Loucy (cell line): ENCODE results near the gene C1orf56.
A peak's percentile ranks its signal among the peaks of the same experiment; 100 is the strongest.

Source experiments
- H2AFZ ChIP-seq: fragments of 200-600 bp; sonication (generic); 2 replicates; pipeline ENCODE4 v1.6.0; 2016; ENCODE audit warnings: antibody characterized with exemption, mild to moderate bottlenecking, low read length, moderate library complexity
- H3F3A ChIP-seq: fragments of 200-600 bp; 2 replicates; pipeline ENCODE4 v1.6.0; 2016; ENCODE audit warnings: antibody characterized with exemption, low read depth, mild to moderate bottlenecking
- H3K27me3 ChIP-seq: fragments of 200-600 bp; sonication (generic); 2 replicates; pipeline ENCODE4 v1.6.1; 2014; ENCODE audit warnings: low read length, mild to moderate bottlenecking; ENCODE audit not compliant: insufficient read depth, poor library complexity, severe bottlenecking
- H3K36me3 ChIP-seq: fragments of 200-600 bp; sonication (generic); 2 replicates; pipeline ENCODE4 v1.6.1; 2016; ENCODE audit warnings: low read length; ENCODE audit not compliant: insufficient read depth
- H3K4me1 ChIP-seq: fragments of 200-600 bp; sonication (generic); 2 replicates; pipeline ENCODE4 v1.5.1; 2014; ENCODE audit warnings: low read length, mild to moderate bottlenecking; ENCODE audit not compliant: insufficient read depth, poor library complexity, severe bottlenecking
- H3K4me2 ChIP-seq: fragments of 200-600 bp; sonication (generic); 2 replicates; pipeline ENCODE4 v1.6.0; 2014; ENCODE audit warnings: antibody characterized with exemption, low read length, low read depth, mild to moderate bottlenecking; ENCODE audit not compliant: poor library complexity, severe bottlenecking
- H3K4me3 ChIP-seq: fragments of 200-600 bp; sonication (generic); 2 replicates; pipeline ENCODE4 v1.5.1; 2014; ENCODE audit warnings: low read length, mild to moderate bottlenecking, mixed read lengths; ENCODE audit not compliant: poor library complexity, severe bottlenecking
- H3K79me2 ChIP-seq: fragments of 200-600 bp; sonication (generic); 2 replicates; pipeline ENCODE4 v1.6.1; 2014; ENCODE audit warnings: low read length; ENCODE audit not compliant: insufficient read depth
- H3K9ac ChIP-seq: fragments of 200-600 bp; sonication (generic); 2 replicates; pipeline ENCODE4 v1.6.0; 2014; ENCODE audit warnings: mild to moderate bottlenecking, low read depth, low read length, moderate library complexity; ENCODE audit not compliant: poor library complexity, severe bottlenecking
- H3K9me2 ChIP-seq: fragments of 200-600 bp; sonication (generic); replicated peaks from 2 replicates; pipeline ENCODE4 v1.6.1; 2016; ENCODE audit warnings: low read depth, low read length, mixed read lengths
- H3K9me3 ChIP-seq: fragments of 200-600 bp; sonication (generic); 2 replicates; pipeline ENCODE4 v1.6.1; 2014; ENCODE audit warnings: mild to moderate bottlenecking, antibody characterized with exemption, low read length, low read depth; ENCODE audit not compliant: insufficient read depth
- H4K20me1 ChIP-seq: fragments of 200-600 bp; sonication (generic); 2 replicates; pipeline ENCODE4 v1.6.0; 2014; ENCODE audit warnings: antibody characterized with exemption, low read length, mild to moderate bottlenecking; ENCODE audit not compliant: insufficient read depth, poor library complexity, severe bottlenecking
- EZH2phosphoT487 ChIP-seq: fragments of 200-600 bp; IDR thresholded peaks from 2 replicates; pipeline ENCODE4 v1.6.1; 2018; ENCODE audit warnings: antibody characterized with exemption, mild to moderate bottlenecking, moderate library complexity, borderline replicate concordance
- TF ChIP-seq, protein P1 (sequence below): fragments of 200-600 bp; sonication (generic); conservative IDR thresholded peaks from 2 replicates; pipeline ENCODE4 v1.5.1; 2014; ENCODE audit warnings: mild to moderate bottlenecking, antibody characterized with exemption, low read length

Gene C1orf56, protein sequence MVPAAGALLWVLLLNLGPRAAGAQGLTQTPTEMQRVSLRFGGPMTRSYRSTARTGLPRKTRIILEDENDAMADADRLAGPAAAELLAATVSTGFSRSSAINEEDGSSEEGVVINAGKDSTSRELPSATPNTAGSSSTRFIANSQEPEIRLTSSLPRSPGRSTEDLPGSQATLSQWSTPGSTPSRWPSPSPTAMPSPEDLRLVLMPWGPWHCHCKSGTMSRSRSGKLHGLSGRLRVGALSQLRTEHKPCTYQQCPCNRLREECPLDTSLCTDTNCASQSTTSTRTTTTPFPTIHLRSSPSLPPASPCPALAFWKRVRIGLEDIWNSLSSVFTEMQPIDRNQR

DNA sequence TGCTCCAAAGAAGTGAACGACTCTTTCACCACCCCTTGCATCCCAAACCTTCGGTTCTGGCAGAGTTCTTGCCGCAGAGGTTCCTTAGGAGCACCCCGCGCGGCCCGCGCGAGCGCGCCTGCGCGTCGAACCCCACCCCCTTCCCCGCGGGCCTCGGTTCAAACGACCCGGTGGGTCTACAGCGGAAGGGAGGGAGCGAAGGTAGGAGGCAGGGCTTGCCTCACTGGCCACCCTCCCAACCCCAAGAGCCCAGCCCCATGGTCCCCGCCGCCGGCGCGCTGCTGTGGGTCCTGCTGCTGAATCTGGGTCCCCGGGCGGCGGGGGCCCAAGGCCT lies at the start of gene C1orf56:
Gene C1orf56, plus strand, starts transcription at position 161 of the 334 bp plus-strand sequence. Its CDS starts 97 bp downstream, at position 258.
- H3K9me3 ChIP-seq, result no peaks in the 10 kb centered on the region
- H3K9ac ChIP-seq, result peak within 1 kb of the TSS; percentile 88
- H3K79me2 ChIP-seq, result 0 out of 2 replicates have a peak, but pooled peaks cover 4% of the 10 kb centered on the region
- peaks cover 13% of the 10 kb centered on the region for H3K4me1 ChIP-seq
- no peaks in the 10 kb centered on the region for H4K20me1 ChIP-seq
- H3K27me3 ChIP-seq, result no peaks in the 10 kb centered on the region
- peak within 1 kb of the TSS; percentile 90 for H3K4me2 ChIP-seq
- H2AFZ ChIP-seq, result peak within 1 kb of the TSS; percentile 98
- no peaks in the 10 kb centered on the region for H3K9me2 ChIP-seq
- peaks cover 3% of the 10 kb centered on the region; the same call in 1 of the 2 replicates for H3F3A ChIP-seq
- TF ChIP-seq, protein P1, sequence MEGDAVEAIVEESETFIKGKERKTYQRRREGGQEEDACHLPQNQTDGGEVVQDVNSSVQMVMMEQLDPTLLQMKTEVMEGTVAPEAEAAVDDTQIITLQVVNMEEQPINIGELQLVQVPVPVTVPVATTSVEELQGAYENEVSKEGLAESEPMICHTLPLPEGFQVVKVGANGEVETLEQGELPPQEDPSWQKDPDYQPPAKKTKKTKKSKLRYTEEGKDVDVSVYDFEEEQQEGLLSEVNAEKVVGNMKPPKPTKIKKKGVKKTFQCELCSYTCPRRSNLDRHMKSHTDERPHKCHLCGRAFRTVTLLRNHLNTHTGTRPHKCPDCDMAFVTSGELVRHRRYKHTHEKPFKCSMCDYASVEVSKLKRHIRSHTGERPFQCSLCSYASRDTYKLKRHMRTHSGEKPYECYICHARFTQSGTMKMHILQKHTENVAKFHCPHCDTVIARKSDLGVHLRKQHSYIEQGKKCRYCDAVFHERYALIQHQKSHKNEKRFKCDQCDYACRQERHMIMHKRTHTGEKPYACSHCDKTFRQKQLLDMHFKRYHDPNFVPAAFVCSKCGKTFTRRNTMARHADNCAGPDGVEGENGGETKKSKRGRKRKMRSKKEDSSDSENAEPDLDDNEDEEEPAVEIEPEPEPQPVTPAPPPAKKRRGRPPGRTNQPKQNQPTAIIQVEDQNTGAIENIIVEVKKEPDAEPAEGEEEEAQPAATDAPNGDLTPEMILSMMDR, result no peak
- no peak for TF ChIP-seq EZH2phosphoT487
- peak within 1 kb of the TSS; percentile 91 for H3K4me3 ChIP-seq
- H3K36me3 ChIP-seq, result peaks cover 5% of the 10 kb centered on the region; the same call in 1 of the 2 replicates

DNA sequence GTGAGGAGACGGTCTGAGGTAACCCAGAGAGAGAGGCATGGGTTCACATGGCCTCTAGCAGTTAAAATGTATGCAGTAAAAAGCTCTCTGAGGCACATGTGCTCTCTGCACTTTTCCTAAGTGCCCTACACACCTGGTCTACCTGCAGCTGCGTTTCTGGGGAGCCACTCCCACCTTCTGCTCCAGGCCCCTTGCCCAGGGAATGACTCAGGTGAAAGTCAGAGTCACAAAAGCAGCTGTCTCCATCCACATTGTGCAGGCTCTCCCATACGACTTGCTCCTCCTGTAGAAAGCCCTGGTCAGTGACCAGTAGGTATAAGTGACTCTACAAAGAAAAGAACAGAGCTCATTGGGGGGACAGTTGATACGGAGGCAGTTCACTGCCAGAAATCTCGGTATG lies 49.6 kb upstream of the C1orf56 start:
- Histone ChIP-seq H3K4me1 (peaks cover 12% of the 10 kb centered on the region), H3K9ac (no peak overlapping the region), H3K4me2 (no peak overlapping the region), H3K79me2 (0 out of 2 replicates have a peak, but pooled peaks cover 4% of the 10 kb centered on the region), H2AFZ (no peak overlapping the region), H3K9me3 (no peaks in the 10 kb centered on the region), H4K20me1 (no peaks in the 10 kb centered on the region), H3K4me3 (no peak overlapping the region), H3F3A (no peaks in the 10 kb centered on the region), H3K36me3 (no peaks in the 10 kb centered on the region), H3K27me3 (no peaks in the 10 kb centered on the region), H3K9me2 (no peaks in the 10 kb centered on the region)
- TF ChIP-seq, protein P1, result no peak
- no peak for TF ChIP-seq EZH2phosphoT487

DNA sequence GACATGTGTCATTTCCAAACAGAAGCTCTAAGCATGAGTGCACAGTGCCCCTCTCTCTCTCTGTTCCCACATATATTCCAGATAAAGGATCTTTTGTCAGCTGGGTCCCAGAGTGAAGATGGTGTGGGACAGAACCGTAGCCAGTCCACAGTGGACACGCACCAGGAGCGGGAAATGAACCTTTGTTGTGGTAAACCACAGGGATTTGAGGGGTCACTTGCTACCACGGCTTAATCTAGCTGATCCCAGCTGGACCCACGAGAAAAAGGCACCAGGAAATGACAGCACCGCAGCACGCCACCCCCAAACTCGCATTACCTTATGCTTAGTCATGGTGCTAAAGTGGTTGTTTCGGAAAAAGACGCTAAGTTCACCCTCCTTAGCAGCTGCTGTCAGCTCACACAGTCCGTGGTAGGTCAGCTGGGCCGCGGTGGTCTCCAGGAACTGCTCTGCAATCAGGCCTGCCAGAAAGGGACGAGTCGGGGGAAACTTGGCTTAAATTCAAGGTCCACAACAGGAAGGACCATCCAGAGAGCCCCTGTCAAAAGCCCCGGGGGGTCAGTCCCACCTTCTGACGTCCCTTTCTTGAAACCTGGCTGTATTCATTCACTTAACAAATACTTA lies 48.4 kb upstream of the C1orf56 start:
- Histone ChIP-seq H3K79me2 (peaks cover 4% of the 10 kb centered on the region; the same call in 1 of the 2 replicates), H3K4me3 (no peak overlapping the region), H2AFZ (no peak overlapping the region), H3K27me3 (no peaks in the 10 kb centered on the region), H3K9me3 (no peaks in the 10 kb centered on the region), H3F3A (no peaks in the 10 kb centered on the region), H3K9me2 (no peaks in the 10 kb centered on the region), H3K36me3 (no peaks in the 10 kb centered on the region), H3K4me1 (peaks cover 22% of the 10 kb centered on the region), H3K9ac (no peak overlapping the region), H3K4me2 (no peak overlapping the region), H4K20me1 (no peaks in the 10 kb centered on the region)
- TF ChIP-seq, protein P1, result no peak
- TF ChIP-seq EZH2phosphoT487, result no peak
